Measurements from ENCODE around the gene SLC35G4. TPM values are rescaled to one million over a fixed set of nuclear protein-coding genes. Genes with fewer than 3 reads are reported as not detected.
"Not testable (repeated sequence)": the region's sequence is repeated elsewhere in the genome, so short reads cannot be mapped to it uniquely, and the experiment has no call there.

SLC35G4 gene
- total RNA-seq = not detected in 2 replicates

DNA sequence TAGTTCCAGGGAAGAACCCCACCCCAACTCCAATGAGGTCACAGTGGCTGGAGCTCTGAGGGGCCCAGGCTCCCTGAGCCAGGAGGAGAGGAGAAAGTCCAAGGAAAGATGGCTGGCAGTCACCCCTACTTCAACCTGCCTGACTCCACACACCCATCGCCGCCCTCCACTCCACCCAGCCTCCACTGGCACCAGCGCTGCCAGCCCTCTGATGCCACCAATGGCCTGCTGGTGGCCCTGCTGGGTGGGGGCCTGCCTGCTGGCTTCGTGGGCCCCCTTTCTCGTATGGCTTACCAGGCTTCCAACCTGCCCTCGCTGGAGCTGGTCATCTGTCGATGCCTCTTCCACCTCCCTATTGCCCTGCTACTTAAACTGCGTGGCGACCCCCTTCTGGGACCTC, at the start of gene SLC35G4:
Gene SLC35G4 (plus strand): TSS at position 109 of the 400 bp plus-strand sequence. CDS start 0 bp downstream, at position 109.
- H3K27me3 ChIP-seq (ENCODE audit: insufficient read depth, low read length); DNase-seq (ENCODE audit: insufficient read length, low spot score, missing footprints); H2AFZ ChIP-seq (ENCODE audit: low read length); H3K36me3 ChIP-seq (ENCODE audit: insufficient read depth, low read length); H3K4me2 ChIP-seq (ENCODE audit: insufficient read depth, low read length); H3K27ac ChIP-seq (ENCODE audit: low read depth, low read length); H3K9me3 ChIP-seq (ENCODE audit: low read depth, low read length); H3K4me1 ChIP-seq (ENCODE audit: insufficient read depth, low read length); H3K79me2 ChIP-seq (ENCODE audit: insufficient read depth, low read length); H4K20me1 ChIP-seq (ENCODE audit: insufficient read depth, low read length); H3K4me3 ChIP-seq (ENCODE audit: insufficient read depth, low read length): not testable (repeated sequence)

DNA sequence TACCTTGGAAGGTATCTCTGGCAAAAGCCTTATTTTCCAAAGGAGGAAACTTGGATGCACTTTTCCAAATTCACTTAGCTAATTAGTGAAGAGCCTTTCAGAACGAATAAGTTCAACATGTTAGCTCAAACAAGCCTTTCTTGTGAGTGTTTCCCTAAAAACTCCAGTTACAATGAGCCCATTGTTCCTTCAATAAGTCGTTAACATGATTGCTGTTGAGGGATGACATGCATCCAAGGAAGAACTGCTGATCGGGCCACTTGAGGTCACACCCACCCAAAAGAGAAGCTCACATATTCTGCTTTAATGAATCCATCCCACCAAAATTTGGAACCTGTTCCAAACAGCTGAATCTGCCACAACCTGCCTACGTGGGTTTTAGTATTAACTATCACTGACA, 48.1 kb upstream of the SLC35G4 start:
- no peak for DNase-seq (ENCODE audit: insufficient read length, low spot score, missing footprints)
- Histone ChIP-seq H2AFZ (ENCODE audit: low read length) (no peak overlapping the region), H3K4me2 (ENCODE audit: insufficient read depth, low read length) (no peak overlapping the region), H3K36me3 (ENCODE audit: insufficient read depth, low read length) (no peaks in the 10 kb centered on the region), H3K4me1 (ENCODE audit: insufficient read depth, low read length) (no peaks in the 10 kb centered on the region), H4K20me1 (ENCODE audit: insufficient read depth, low read length) (no peaks in the 10 kb centered on the region), H3K9me3 (ENCODE audit: low read depth, low read length) (no peaks in the 10 kb centered on the region), H3K27me3 (ENCODE audit: insufficient read depth, low read length) (no peaks in the 10 kb centered on the region), H3K4me3 (ENCODE audit: insufficient read depth, low read length) (no peak overlapping the region), H3K27ac (ENCODE audit: low read depth, low read length) (no peak overlapping the region), H3K79me2 (ENCODE audit: insufficient read depth, low read length) (no peaks in the 10 kb centered on the region)
- TF ChIP-seq, protein P1, sequence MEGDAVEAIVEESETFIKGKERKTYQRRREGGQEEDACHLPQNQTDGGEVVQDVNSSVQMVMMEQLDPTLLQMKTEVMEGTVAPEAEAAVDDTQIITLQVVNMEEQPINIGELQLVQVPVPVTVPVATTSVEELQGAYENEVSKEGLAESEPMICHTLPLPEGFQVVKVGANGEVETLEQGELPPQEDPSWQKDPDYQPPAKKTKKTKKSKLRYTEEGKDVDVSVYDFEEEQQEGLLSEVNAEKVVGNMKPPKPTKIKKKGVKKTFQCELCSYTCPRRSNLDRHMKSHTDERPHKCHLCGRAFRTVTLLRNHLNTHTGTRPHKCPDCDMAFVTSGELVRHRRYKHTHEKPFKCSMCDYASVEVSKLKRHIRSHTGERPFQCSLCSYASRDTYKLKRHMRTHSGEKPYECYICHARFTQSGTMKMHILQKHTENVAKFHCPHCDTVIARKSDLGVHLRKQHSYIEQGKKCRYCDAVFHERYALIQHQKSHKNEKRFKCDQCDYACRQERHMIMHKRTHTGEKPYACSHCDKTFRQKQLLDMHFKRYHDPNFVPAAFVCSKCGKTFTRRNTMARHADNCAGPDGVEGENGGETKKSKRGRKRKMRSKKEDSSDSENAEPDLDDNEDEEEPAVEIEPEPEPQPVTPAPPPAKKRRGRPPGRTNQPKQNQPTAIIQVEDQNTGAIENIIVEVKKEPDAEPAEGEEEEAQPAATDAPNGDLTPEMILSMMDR (IDR thresholded peaks at IDR 0.05; ENCODE audit: extremely low read depth, low read depth, low read length) = no peak

DNA sequence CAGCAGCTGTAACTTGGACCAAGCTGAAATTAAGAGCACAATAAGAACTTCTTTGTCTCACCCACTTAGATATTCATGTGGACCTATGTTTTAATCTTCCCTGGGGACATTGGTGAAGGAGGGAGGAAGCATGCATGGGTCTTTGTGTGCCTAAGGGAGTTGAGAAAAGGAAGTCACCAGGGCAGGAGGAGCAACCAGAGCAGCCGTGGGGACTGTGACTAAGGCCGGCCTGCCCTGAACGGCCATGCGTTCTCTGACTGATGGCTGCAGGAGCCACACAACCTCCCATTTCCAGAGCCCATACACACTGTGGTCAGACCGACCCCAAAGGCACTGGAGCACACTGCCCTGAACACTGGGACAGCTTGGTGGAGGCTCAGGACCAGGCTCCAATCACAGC, 43.7 kb upstream of the SLC35G4 start:
- Histone ChIP-seq H3K27ac (ENCODE audit: low read depth, low read length) (no peak overlapping the region), H3K9me3 (ENCODE audit: low read depth, low read length) (no peaks in the 10 kb centered on the region), H3K36me3 (ENCODE audit: insufficient read depth, low read length) (no peaks in the 10 kb centered on the region), H3K4me1 (ENCODE audit: insufficient read depth, low read length) (no peaks in the 10 kb centered on the region), H4K20me1 (ENCODE audit: insufficient read depth, low read length) (no peaks in the 10 kb centered on the region), H3K27me3 (ENCODE audit: insufficient read depth, low read length) (no peaks in the 10 kb centered on the region), H2AFZ (ENCODE audit: low read length) (no peak overlapping the region), H3K79me2 (ENCODE audit: insufficient read depth, low read length) (no peaks in the 10 kb centered on the region), H3K4me2 (ENCODE audit: insufficient read depth, low read length) (no peak overlapping the region), H3K4me3 (ENCODE audit: insufficient read depth, low read length) (no peak overlapping the region)
- DNase-seq (ENCODE audit: insufficient read length, low spot score, missing footprints) = no peak
- TF ChIP-seq, protein P1 (IDR thresholded peaks at IDR 0.05; ENCODE audit: extremely low read depth, low read depth, low read length) = no peak

DNA sequence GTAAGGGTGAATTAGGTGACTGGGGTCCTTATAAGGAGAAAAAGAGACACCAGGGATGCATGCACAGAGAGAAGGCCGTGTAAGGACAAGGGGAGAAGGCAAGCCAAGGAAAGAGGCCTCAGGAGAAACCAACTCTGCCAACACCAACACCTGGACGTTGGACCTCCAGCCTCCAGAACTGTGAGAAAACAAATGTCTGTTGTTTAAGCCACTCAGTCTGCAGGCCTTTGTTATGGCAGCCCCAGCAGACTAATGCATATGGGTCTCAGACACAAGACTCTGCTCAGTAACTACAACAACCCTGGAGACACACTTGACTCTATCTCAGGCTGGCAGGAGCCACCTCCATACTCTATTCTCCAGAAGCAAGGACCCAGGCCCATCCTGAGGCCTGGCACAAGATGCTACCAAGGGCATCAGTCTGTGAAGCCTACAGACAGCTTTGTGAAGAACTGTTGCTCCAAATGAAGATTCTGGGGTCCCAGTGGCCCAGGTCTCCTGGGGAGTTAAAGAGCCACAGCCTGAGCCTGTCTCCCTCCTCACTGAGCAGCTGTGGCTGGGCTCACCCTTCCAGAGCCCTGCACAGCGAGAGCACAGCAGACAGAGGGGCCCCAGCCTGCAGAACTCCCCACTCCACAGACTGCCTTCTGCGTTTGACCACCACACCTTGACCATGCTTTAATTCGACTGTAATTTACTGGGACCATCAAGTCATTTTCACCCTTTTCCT, 43.0 kb upstream of the SLC35G4 start:
- Histone ChIP-seq H3K27me3 (ENCODE audit: insufficient read depth, low read length) (no peaks in the 10 kb centered on the region), H3K4me2 (ENCODE audit: insufficient read depth, low read length) (no peak overlapping the region), H4K20me1 (ENCODE audit: insufficient read depth, low read length) (no peaks in the 10 kb centered on the region), H3K9me3 (ENCODE audit: low read depth, low read length) (no peaks in the 10 kb centered on the region), H3K36me3 (ENCODE audit: insufficient read depth, low read length) (no peaks in the 10 kb centered on the region), H3K27ac (ENCODE audit: low read depth, low read length) (no peak overlapping the region), H3K79me2 (ENCODE audit: insufficient read depth, low read length) (no peaks in the 10 kb centered on the region), H2AFZ (ENCODE audit: low read length) (no peak overlapping the region), H3K4me1 (ENCODE audit: insufficient read depth, low read length) (no peaks in the 10 kb centered on the region), H3K4me3 (ENCODE audit: insufficient read depth, low read length) (no peak overlapping the region)
- no peak for DNase-seq (ENCODE audit: insufficient read length, low spot score, missing footprints)
- TF ChIP-seq, protein P1 (IDR thresholded peaks at IDR 0.05; ENCODE audit: extremely low read depth, low read depth, low read length) = no peak
